Measurements from ENCODE around the gene SPOCK2. TPM values are rescaled to one million over a fixed set of nuclear protein-coding genes. Genes with fewer than 3 reads are reported as not detected.

Gene SPOCK2
- total and polyA plus RNA-seq, 2 of the 13 experiments (the other 11 are each of a cell fraction or from before 2014, with no cell fraction given), result 8.6 to 30.6 TPM

DNA sequence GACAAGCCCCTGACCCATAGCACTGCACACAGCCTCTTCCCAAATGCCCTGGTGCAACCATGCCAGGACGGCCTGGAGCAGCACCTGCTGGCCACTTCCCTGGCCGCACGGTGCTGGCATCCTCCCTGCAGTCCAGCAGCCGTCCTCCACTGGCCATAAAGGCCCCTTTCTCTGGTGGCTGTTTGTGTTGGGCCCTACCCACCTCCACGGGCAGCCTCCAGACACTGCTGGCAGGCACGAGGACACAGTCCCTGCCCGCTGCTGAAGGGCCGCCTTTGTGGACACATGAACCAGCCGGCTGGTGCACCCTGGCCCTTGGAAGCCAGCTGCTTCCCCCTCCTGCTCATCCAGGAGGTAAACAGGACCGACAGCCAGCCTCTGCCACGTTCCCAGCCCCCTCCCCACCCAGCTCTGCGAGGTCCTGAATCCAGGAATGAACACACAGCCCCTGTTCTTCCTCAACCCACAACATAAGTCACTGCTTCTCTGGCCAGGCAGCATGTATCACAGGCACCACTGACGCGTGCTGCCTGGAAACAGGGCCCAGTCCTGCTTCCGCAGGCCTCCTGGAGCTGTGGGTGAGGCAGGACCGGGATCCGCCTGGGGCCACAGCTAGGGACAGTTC, 43.8 kb downstream of the SPOCK2 start (continued):
- peak; percentile 11; the same call in 1 of the 2 replicates for TF ChIP-seq SP5 (CRISPR knock-in tag; IDR thresholded peaks at IDR 0.05; ENCODE audit: borderline replicate concordance, low read depth)
- TF ChIP-seq, protein P1, sequence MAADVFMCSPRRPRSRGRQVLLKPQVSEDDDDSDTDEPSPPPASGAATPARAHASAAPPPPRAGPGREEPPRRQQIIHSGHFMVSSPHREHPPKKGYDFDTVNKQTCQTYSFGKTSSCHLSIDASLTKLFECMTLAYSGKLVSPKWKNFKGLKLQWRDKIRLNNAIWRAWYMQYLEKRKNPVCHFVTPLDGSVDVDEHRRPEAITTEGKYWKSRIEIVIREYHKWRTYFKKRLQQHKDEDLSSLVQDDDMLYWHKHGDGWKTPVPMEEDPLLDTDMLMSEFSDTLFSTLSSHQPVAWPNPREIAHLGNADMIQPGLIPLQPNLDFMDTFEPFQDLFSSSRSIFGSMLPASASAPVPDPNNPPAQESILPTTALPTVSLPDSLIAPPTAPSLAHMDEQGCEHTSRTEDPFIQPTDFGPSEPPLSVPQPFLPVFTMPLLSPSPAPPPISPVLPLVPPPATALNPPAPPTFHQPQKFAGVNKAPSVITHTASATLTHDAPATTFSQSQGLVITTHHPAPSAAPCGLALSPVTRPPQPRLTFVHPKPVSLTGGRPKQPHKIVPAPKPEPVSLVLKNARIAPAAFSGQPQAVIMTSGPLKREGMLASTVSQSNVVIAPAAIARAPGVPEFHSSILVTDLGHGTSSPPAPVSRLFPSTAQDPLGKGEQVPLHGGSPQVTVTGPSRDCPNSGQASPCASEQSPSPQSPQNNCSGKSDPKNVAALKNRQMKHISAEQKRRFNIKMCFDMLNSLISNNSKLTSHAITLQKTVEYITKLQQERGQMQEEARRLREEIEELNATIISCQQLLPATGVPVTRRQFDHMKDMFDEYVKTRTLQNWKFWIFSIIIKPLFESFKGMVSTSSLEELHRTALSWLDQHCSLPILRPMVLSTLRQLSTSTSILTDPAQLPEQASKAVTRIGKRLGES (CRISPR knock-in tag; IDR thresholded peaks at IDR 0.05; ENCODE audit: borderline replicate concordance), result no peak
- no peak for TF ChIP-seq ZSCAN9 (CRISPR knock-in tag; IDR thresholded peaks at IDR 0.05; ENCODE audit: borderline replicate concordance)
- no peak for TF ChIP-seq NONO (IDR thresholded peaks at IDR 0.05)
- no peak; the same call in 1 of the 2 replicates for TF ChIP-seq NONO (CRISPR knock-in tag; conservative IDR thresholded peaks at IDR 0.05)
- no peak for TF ChIP-seq ZNF660 (CRISPR knock-in tag; IDR thresholded peaks at IDR 0.05; ENCODE audit: borderline replicate concordance, low read depth)
- TF ChIP-seq, protein P2, sequence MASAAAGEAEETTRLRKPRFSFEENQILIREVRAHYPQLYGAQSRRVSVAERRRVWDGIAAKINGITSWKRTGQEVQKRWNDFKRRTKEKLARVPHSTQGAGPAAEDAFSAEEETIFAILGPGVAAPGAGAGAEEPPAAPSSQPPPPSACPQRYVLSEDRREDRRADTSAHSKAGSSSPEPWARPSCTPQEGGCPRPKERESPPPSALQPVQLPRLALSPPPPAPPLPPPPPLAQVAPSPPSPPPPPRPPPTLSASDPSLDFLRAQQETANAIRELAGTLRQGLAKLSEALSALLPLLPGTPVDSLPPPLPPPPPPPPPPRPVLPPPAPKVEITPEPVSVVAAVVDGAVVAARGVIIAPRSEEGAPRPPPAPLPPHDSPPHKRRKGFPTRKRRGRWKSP (CRISPR knock-in tag; IDR thresholded peaks at IDR 0.05), result no peak
- TF ChIP-seq, protein P3, sequence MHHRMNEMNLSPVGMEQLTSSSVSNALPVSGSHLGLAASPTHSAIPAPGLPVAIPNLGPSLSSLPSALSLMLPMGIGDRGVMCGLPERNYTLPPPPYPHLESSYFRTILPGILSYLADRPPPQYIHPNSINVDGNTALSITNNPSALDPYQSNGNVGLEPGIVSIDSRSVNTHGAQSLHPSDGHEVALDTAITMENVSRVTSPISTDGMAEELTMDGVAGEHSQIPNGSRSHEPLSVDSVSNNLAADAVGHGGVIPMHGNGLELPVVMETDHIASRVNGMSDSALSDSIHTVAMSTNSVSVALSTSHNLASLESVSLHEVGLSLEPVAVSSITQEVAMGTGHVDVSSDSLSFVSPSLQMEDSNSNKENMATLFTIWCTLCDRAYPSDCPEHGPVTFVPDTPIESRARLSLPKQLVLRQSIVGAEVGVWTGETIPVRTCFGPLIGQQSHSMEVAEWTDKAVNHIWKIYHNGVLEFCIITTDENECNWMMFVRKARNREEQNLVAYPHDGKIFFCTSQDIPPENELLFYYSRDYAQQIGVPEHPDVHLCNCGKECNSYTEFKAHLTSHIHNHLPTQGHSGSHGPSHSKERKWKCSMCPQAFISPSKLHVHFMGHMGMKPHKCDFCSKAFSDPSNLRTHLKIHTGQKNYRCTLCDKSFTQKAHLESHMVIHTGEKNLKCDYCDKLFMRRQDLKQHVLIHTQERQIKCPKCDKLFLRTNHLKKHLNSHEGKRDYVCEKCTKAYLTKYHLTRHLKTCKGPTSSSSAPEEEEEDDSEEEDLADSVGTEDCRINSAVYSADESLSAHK (CRISPR knock-in tag; IDR thresholded peaks at IDR 0.05; ENCODE audit: borderline replicate concordance), result no peak
- TF ChIP-seq FOXK1 (CRISPR knock-in tag; IDR thresholded peaks at IDR 0.05; ENCODE audit: borderline replicate concordance, low read depth), result peak; percentile 57; the same call in 1 of the 2 replicates
- TF ChIP-seq, protein P4, sequence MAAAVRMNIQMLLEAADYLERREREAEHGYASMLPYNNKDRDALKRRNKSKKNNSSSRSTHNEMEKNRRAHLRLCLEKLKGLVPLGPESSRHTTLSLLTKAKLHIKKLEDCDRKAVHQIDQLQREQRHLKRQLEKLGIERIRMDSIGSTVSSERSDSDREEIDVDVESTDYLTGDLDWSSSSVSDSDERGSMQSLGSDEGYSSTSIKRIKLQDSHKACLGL (CRISPR knock-in tag; IDR thresholded peaks at IDR 0.05), result 0 out of 2 replicates have a peak, but pooled peaks have one; percentile 54
- no peak for TF ChIP-seq ISX (CRISPR knock-in tag; conservative IDR thresholded peaks at IDR 0.05)
- TF ChIP-seq, protein P5, sequence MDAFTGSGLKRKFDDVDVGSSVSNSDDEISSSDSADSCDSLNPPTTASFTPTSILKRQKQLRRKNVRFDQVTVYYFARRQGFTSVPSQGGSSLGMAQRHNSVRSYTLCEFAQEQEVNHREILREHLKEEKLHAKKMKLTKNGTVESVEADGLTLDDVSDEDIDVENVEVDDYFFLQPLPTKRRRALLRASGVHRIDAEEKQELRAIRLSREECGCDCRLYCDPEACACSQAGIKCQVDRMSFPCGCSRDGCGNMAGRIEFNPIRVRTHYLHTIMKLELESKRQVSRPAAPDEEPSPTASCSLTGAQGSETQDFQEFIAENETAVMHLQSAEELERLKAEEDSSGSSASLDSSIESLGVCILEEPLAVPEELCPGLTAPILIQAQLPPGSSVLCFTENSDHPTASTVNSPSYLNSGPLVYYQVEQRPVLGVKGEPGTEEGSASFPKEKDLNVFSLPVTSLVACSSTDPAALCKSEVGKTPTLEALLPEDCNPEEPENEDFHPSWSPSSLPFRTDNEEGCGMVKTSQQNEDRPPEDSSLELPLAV (CRISPR knock-in tag; conservative IDR thresholded peaks at IDR 0.05; ENCODE audit: low read depth), result no peak
- TF ChIP-seq ZNF484 (CRISPR knock-in tag; IDR thresholded peaks at IDR 0.05; ENCODE audit: borderline replicate concordance, low read depth), result no peak
- no peak for TF ChIP-seq SIX1 (CRISPR knock-in tag; IDR thresholded peaks at IDR 0.05; ENCODE audit: borderline replicate concordance)
- TF ChIP-seq, protein P6, sequence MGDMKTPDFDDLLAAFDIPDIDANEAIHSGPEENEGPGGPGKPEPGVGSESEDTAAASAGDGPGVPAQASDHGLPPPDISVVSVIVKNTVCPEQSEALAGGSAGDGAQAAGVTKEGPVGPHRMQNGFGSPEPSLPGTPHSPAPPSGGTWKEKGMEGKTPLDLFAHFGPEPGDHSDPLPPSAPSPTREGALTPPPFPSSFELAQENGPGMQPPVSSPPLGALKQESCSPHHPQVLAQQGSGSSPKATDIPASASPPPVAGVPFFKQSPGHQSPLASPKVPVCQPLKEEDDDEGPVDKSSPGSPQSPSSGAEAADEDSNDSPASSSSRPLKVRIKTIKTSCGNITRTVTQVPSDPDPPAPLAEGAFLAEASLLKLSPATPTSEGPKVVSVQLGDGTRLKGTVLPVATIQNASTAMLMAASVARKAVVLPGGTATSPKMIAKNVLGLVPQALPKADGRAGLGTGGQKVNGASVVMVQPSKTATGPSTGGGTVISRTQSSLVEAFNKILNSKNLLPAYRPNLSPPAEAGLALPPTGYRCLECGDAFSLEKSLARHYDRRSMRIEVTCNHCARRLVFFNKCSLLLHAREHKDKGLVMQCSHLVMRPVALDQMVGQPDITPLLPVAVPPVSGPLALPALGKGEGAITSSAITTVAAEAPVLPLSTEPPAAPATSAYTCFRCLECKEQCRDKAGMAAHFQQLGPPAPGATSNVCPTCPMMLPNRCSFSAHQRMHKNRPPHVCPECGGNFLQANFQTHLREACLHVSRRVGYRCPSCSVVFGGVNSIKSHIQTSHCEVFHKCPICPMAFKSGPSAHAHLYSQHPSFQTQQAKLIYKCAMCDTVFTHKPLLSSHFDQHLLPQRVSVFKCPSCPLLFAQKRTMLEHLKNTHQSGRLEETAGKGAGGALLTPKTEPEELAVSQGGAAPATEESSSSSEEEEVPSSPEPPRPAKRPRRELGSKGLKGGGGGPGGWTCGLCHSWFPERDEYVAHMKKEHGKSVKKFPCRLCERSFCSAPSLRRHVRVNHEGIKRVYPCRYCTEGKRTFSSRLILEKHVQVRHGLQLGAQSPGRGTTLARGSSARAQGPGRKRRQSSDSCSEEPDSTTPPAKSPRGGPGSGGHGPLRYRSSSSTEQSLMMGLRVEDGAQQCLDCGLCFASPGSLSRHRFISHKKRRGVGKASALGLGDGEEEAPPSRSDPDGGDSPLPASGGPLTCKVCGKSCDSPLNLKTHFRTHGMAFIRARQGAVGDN (CRISPR knock-in tag; IDR thresholded peaks at IDR 0.05), result peak; percentile 99

Data from HepG2 (cell line).